Glomerular endothelial cell (primary cell): Measurements from ENCODE around the gene MED31. TPM values are rescaled to one million over a fixed set of nuclear protein-coding genes. Genes with fewer than 3 reads are reported as not detected.
"Not testable (repeated sequence)": the region's sequence is repeated elsewhere in the genome, so short reads cannot be mapped to it uniquely, and the experiment has no call there.

Experiments
- DNase-seq: peaks from one replicate; pipeline ENCODE4 v3.0.0-alpha.2; 2011; ENCODE audit warnings: low read depth, low spot score; ENCODE audit errors: extremely low read depth
- total RNA-seq: library from RNA; depleted of rRNA; stranded (reverse); fragments of >200 nt; gene quantifications from 2 replicates; pipeline ENCODE4 v1.2.3, GENCODE V29; 2015

MED31 gene
- total RNA-seq, 1 donor from 2014 or later, result 12.0 TPM

GRCh38 chr17:6656797-6657632 lies 5.6 kb upstream of the MED31 start:
- DNase-seq, result not testable (repeated sequence)

GRCh38 chr17:6655732-6656361 lies 4.4 kb upstream of the MED31 start:
- DNase-seq, result not testable (repeated sequence)

- no peak for DNase-seq
Measured at GRCh38 chr17:6654841-6655731, 3.7 kb upstream of the MED31 start.

GRCh38 chr17:6651919-6652452 lies 581 bp upstream of the MED31 start:
- no peak for DNase-seq

GRCh38 chr17:6648181-6648580 lies 3.2 kb downstream of the MED31 start:
- DNase-seq, result no peak

GRCh38 chr17:6643451-6644125 lies 7.8 kb downstream of the MED31 start:
- no peak for DNase-seq

GRCh38 chr17:6642592-6642991 lies 8.8 kb downstream of the MED31 start:
- no peak for DNase-seq

- DNase-seq, result no peak
Measured at GRCh38 chr17:6641247-6641863, 10.1 kb downstream of the MED31 start.

- DNase-seq, result peak; percentile 68
Measured at GRCh38 chr17:6640536-6641246, 10.7 kb downstream of the MED31 start, which contains the start of the genes KIAA0753 and TXNDC17. TSS of gene KIAA0753 (minus strand) at chr17:6640711. CDS start at chr17:6635103, 5,608 bp downstream. TSS of gene TXNDC17 (plus strand) at chr17:6641060. CDS start at chr17:6641083, 23 bp downstream.

GRCh38 chr17:6639586-6640535 lies 11.5 kb downstream of the MED31 start:
- no peak for DNase-seq

- no peak for DNase-seq
Measured at GRCh38 chr17:6639014-6639585, 12.3 kb downstream of the MED31 start.

GRCh38 chr17:6638046-6638908 lies 13.1 kb downstream of the MED31 start:
- no peak for DNase-seq

- DNase-seq, result no peak
Measured at GRCh38 chr17:6637458-6637840, 14.0 kb downstream of the MED31 start.

- DNase-seq, result no peak
Measured at GRCh38 chr17:6636616-6637457, 14.6 kb downstream of the MED31 start.

GRCh38 chr17:6636105-6636504 lies 15.3 kb downstream of the MED31 start:
- no peak for DNase-seq

- DNase-seq, result no peak
Measured at GRCh38 chr17:6633263-6633662, 18.1 kb downstream of the MED31 start.
